Measurements from ENCODE around the gene TMEM225B. TPM values are rescaled to one million over a fixed set of nuclear protein-coding genes. Genes with fewer than 3 reads are reported as not detected.
"Not testable (repeated sequence)": the region's sequence is repeated elsewhere in the genome, so short reads cannot be mapped to it uniquely, and the experiment has no call there.

Gene TMEM225B
- total RNA-seq, 1 donor from 2014 or later: not detected

- DNase-seq: not testable (repeated sequence)
These were observed 56.6 kb downstream of the TMEM225B start for GRCh38 chr7:99654626-99655025.

DNA sequence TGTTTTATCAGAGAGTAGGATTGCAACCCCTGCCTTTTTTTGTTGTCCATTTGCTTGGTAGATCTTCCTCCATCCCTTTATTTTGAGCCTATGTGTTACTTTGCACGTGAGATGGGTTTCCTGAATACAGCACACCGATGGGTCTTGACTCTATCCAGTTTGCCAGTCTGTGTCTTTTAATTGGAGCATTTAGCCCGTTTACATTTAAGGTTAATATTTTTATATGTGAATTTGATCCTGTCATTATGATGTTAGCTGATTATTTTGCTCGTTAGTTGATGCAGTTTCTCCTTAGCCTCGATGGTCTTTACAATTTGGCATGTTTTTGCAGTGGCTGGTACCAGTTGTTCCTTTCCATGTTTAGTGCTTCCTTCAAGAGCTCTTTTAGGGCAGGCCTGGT is 59.8 kb downstream of the TMEM225B start:
- not testable (repeated sequence) for DNase-seq

Other genes with a start within 250 kb of the TMEM225B start
- 11.9 TPM for gene ARPC1B, start 223.5 kb upstream of the TMEM225B start, total RNA-seq
- 12.6 TPM for gene PDAP1, start 189.7 kb upstream of the TMEM225B start, total RNA-seq
- gene BUD31, start 189.3 kb upstream of the TMEM225B start, total RNA-seq: 55.2 TPM
- gene PTCD1, start 159.5 kb upstream of the TMEM225B start, total RNA-seq: 6.6 TPM
- gene CPSF4, start 159.3 kb upstream of the TMEM225B start, total RNA-seq: 24.2 TPM
- 256 TPM for gene ATP5MF, start 132.1 kb upstream of the TMEM225B start, total RNA-seq
- gene ZNF789, start 125.4 kb upstream of the TMEM225B start, total RNA-seq: 25.3 TPM
- gene ZNF394, start 98.0 kb upstream of the TMEM225B start, total RNA-seq: 36.3 TPM
- 19.8 TPM for gene ZKSCAN5, start 93.6 kb upstream of the TMEM225B start, total RNA-seq
- 18.9 TPM for gene FAM200A, start 46.2 kb upstream of the TMEM225B start, total RNA-seq
- 79.1 TPM for gene ZNF655, start 39.6 kb upstream of the TMEM225B start, total RNA-seq
- 18.4 TPM for gene ZSCAN25, start 18.7 kb downstream of the TMEM225B start, total RNA-seq
- gene CYP3A5, start 81.7 kb downstream of the TMEM225B start, total RNA-seq: 1.6 TPM
- gene CYP3A7, start 136.9 kb downstream of the TMEM225B start, total RNA-seq: not detected
- not detected for gene CYP3A4, start 185.9 kb downstream of the TMEM225B start, total RNA-seq
- gene CYP3A43, start 229.7 kb downstream of the TMEM225B start, total RNA-seq: 0.78 TPM